ENCODE data around the gene ZNF48.

Gene ZNF48

DNA sequence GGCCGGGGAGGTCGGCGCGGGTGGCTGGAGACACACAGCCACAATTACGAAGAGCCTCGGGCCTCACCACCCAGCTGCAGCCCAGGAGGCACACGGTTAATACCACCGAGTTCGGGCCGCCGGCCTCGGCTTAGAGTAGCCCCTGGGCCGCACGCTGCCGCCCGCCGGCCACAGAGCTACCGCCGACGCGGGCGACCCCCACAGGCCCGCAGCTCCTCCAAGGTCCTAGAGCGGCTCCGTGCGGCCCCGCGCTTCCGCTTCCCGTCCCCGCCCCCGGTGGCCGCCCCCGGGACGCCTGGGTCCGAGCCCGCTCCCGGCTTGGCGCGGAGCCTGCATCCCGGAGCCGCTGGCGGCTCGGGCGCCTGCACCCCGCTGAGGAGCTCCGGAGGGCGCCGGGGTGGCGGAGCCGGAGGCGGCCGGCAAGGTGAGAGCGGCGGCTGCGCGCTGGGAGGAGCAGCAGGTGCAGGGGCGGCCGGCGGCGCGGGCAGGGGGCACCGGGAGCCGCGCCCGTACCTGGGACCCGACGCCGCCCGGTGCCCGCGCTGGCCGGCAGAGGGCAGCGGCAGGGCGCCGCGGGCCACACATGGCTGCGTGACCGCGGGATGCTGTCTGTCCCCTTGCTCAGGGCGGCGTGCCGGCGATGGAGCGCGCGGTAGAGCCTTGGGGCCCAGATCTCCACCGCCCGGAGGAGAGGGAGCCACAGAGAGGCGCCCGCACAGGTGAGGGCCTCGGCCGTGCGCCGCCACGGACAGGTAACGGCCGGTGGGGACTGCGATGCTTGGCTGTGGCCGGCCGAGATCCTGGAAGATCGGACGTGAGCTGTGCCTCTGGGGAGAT is at the start of gene ZNF48:
Gene ZNF48, plus strand, starts transcription at position 266 of the 837 bp plus-strand sequence. Its CDS starts 375 bp downstream, at position 641.
- peak; percentile 92 for DNase-seq (ENCODE audit: low read depth)

DNA sequence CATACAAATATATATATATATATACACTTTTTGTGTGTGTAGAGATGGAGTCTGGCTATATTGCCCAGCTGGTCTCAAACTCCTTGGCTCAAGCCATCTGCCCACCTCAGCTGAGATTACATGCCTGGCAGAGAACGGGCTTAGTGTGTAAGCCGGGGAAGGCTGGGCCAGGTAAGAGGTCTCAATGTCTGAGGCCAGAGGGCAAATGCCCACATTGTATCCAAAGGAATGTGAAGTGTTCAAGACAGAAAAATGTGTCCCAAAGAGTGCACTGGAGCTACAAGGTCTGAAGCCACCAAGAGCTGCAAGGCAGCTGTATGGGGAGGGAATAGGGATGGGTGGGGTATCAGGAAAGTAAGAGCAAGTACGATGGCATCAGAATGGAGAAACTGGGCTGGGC is 48.9 kb upstream of the ZNF48 start:
- no peak for DNase-seq (ENCODE audit: low read depth)

DNA sequence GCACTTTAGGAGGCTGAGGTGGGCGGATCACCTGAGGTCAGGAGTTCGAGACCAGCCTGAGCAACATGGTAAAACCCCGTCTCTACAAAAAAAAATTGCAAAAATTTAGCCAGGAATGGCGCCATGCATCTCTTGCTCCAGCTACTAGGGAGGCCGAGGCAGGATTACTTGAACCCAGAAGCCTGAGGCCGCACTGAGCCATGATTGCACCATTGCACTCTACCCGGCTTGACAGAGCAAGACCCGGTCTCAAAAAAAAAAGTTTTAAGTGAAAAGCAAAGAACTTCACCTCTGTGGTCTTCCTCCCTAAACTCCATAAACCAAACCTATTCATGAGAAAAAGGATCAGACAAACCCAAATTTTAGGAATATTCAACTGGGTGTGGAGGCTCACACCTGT is 47.1 kb upstream of the ZNF48 start:
- no peak for DNase-seq (ENCODE audit: low read depth)

DNA sequence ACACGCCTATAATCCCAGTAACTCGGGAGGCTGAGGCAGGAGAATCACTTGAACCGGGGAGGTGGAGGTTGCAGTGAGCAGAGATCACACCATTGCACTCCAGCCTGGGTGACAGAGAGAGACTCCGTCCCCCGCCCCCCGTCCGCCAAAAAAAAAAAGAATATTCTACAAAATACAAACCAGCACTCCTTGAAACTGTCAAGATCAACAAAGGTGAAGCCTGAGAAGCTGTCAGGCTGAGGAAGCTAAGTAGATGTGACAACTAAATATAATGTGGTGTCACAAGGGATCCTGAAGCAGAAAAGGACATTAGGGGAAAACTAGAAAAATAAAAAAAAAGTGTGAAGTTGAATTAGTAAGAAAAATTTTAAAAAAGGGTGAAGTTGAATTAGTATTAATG is 46.3 kb upstream of the ZNF48 start:
- no peak for DNase-seq (ENCODE audit: low read depth)

DNA sequence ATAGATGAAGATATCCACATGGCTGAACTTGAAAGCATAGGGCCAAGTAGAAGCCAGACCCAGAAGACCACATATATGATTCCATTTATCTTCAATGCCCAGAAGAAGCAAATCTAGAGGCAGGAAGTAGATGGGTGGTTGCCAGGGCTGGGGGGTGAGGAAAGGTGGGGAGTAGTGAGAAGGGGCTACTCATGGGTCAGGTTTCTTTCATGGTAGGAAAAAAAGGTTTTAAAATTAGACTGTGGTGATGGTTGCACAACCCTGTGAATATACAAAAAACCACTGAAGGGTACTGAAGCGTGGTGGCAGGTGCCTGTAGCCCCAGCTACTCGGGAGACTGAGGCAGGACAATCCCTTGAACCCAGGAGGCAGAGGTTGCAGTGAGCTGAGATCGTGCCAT is 45.5 kb upstream of the ZNF48 start:
- DNase-seq (ENCODE audit: low read depth): no peak

DNA sequence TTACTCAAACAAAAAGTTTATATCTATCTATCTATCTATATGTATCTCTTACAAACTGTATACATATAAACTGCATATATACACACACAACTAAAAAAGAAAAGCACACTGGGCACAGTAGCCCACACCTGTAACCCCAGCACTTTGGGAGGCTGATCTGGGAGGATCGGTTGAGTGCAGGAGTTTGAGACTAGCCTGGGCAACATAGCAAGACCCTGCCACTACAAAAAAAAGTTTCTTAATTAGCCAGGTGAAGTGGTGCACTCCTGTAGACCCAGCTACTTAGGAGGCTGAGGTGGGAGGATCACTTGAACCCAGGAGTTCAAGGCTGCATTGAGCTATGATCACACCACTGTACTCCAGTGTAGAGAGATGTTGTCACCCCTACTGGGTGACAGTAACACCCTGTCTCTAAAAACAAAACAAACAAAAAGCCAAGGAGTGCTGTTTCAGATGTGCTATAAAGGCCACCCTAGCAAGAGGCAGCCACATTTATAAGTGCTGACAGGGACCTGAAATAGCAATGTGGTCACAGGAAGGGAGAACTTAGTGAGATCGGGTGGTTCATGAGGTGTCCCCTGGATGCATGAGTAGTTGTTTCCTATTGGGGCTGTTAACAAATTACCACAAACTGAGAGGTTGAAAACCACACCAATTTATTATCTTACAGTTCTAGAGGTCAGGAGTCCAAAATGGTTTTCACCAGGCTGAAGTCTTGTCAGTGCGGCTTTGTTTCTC is 44.9 kb upstream of the ZNF48 start:
- DNase-seq (ENCODE audit: low read depth): no peak

DNA sequence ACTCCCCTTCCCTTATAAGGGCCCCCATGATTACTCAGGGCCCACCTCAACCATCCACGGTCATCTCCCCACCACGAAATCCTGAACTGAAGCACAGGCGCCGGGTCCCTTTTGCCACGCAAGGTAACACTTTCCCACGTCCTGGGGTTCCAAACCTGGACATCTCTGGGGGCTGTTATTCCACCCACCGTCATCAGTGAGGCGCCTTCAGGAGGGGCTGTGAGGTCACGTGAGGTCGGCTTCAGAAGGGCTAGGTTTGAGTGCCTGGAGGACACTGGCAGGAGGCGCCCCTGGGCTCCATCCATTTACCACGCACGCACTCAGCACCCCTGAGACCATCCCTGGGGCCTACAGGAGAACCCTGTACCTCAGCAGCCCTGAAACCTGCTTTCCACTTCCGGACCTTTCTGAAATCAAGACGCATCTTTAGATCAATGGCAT is 44.2 kb upstream of the ZNF48 start:
- DNase-seq (ENCODE audit: low read depth): no peak

DNA sequence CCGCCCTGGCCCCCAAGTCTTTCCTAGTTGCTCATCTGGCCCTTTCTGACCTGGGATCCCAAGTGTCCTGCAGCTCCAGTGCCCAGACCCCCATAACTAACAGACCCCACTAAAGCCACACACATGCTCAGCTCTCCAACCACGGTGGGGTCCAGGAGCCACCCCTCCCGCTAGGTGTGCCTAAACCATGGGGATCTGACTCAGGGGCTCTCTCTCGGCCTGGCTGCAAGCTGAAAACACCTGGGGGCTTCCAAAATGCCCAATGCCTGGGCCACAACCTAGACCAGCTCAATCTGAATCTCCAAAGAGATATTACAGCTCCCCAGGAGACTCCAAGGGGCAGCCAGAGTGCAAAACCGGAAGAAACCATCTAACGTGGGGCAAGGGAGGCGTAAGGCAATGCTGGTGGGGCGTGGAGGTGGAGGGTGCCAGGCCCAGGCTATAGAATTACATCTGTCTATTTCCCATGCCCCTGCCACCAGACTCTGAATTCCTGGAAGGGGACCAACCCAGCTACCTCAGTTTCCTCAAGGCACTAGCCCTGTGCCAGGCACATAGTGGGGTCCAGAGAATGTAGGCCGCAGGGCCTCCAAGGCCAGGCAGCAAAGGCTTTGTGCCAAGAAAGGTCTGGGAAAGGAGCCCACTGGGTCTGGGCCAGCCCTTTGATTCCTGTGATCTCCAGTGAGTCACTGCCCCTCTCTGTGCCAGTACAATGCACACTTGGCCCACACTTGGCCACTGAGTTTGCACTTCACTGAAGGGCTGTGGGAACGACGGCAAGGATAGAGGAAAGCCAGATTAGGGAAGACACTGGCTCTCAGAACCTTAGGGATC is 43.4 kb upstream of the ZNF48 start:
- peak; percentile 89 for DNase-seq (ENCODE audit: low read depth)

DNA sequence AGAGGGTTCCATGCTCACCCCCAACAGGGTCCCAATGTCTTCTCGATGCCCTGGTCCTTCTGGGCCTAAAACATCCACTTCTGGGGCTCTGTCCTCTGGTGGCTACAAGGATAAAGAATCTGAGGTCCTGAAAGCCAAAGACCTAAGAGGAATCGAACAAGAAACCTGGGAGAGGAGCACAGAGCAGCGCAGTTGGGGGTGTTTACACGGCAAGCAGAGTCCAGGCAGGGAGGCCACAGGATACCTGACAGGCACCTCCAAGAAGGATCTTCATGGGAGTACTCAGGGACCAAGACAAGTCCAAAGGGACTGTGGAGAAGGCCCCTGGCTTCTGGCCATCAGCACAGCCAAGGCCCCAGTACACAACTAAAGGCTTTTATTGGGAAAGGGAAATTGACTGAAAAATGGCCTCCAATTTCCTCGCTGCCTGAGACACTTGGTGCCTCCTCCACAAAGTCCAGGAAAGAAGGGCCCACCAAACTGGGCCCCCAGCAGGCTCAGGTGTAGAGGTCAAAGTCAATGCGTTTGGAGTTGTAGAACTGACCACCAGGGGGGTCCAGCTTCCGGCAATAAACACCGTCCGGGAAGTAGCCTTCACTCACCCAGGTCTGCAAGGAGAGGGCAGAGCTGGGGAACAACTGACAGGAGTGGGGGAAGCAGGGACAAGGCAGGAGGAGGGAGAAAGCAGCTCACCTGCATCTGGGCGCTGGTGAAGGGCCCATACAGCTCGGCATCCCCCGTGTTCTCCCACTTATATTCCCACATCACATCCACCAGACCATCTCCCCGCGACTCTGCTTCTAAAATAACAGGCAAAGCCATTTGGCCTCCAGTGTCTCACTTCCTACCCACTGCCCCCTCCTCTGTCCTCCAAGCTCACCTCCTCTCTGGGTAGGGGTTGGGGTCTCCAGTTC is 42.5 kb upstream of the ZNF48 start:
- DNase-seq (ENCODE audit: low read depth): no peak

DNA sequence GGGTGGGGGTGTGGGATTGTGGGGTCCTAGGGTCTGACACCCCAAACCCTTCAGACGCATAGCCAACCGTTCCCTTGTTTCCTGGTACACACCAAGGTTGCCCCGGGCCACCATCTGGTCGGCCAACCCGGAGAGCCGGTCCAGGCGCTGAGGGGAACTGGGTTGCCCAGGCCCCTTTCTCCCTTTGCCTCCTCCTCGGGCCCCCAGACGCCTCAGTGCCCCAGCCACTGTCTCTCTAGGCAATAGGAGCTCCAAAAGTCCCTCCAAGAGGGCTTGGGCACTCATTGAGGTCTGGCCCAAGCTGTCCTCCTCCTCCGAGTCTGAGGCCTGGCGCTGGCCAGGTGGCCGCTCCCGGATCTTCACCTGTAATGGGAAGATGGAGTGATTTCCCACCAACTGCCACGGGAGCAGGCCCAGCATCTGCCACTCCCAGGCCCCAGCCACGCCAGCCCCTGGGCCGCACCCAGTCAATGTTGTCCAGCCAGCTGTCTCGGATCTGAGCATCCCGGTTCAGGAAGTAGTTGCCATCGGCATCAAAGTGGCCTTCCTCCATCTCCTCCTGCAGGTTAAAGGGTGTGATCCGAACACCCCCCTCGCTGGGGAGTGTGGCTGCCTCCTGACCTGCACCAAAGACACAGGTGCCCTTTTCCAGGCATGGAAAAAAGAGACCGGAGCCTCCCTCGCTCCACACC is 41.6 kb upstream of the ZNF48 start:
- DNase-seq (ENCODE audit: low read depth): no peak

DNA sequence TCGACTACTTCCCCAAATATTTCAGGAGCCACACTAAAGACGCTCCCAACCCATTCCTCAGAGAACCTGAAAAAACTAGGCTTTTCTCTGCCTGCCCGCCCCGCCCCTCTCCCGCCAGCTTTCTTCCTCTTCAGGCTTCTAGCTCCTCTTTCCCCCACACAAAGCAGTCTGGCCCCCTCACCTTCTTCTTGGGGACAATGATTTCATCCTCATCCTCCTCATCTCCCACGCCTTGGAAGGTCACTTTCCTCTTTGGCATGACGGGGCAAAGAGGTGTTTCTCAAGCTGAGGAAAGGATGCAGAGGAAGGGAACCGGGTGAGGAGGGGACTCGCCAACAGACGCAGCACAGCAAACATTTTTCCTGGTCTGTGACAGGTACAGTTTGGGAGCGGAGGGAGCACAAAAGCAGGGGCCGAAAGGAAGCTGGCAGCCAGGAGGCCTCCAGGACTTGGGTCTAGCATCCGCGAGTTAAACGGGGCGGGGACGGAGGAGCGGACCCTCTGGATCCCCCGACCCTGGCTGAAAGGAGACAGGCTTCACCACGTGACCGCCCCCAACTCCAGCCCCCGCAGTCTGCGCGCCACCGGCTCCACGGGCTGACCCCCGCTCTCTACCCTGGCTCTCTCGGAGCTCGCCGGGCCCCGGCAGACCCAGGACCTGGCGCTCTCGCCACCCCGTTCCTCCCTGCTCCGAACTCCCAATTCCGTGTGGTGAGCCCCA is 40.6 kb upstream of the ZNF48 start:
- peak; percentile 16 for DNase-seq (ENCODE audit: low read depth)

DNA sequence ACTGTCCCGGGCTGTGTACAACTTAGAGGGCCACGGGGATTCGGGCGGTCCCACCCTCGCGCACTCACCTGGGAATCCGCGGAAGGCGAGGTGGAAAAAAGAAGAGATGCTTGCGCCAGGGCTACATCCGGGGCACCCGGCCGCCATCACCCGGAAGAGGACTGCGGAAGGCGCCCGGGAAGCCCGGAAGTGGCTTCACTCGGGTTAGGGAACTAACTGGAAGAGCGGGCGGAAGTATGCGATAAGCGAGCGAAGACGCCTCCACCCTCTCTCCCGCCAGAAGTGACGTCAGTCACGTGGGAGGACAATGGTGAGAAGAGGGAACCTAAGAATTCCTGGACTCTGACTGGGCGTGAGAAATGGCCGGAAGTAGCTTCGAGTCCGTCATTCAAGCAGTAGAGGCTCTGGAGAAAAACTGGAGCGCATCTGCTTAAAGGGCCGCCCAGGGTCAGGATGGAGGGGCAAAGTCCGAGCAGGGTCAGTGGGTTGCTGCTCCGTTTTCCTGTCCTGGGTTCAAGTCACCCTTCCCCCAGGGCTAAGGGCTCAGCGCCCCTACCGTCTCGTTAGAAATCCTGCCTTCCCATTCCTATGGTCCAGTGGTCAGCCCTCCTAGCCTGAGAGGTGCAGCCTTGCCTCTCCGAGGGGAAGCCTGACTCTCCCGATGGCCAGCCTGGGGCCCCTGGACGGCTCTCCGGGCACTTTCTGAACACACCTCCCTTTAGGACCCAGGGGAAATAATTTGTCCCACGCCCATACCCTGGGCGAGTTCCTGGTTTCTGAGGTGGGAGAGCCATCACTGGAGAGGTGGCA is 39.9 kb upstream of the ZNF48 start, which contains the start of gene CD2BP2:
Gene CD2BP2, minus strand, starts transcription at position 165 of the 810 bp plus-strand sequence. CDS start 627 bp downstream, outside the sequence.
- peak; percentile 100 for DNase-seq (ENCODE audit: low read depth)

DNA sequence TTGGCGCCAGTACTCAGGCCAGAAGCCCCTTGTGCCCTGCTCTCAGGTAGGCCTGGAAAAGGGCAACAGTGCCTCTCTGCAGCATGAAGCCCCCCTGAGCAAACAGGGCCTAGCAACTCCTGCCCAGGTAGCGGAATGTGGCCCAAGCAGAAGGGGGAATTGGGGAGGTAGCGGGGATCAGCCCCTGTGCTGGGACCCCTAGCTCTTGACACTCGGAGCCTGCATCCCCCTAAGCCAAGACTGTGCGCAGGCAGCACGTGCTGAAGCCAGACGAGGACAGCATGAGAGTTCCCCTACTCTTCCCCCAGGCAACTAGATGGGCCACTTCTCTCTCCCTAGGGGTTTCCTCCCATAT is 39.3 kb upstream of the ZNF48 start:
- DNase-seq (ENCODE audit: low read depth): no peak

DNA sequence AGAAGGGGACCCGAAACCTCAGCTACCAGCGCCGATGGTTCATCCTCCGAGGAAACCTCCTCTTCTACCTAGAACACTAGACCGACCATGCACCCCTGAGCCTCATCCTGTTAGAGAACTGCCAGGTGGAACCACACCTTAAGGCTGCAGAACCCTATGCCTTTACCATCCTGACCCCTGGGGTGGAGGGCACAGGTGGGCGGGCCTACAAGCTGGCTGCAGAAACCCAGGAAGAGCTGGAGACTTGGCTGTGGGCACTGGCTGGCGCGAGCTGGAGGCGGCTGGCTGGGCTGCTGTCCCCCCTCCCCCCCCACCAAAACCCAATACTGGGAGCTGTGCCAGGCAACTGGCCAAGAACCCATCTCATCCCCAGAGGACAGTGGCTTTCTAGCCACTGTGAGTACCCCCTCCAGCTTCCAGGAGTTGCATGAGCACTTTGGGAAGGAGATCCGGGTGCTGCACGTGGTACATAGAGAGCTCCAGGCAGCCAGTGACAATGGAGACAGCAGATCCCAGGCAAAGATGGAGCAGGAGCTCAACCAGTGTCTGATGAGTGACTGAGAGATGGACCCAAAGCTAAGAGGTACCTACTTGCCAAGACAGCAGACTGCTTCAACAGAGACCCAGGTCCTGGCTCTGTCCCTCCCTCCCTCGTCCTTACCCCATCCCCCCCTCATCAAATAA is 38.7 kb upstream of the ZNF48 start:
- DNase-seq (ENCODE audit: low read depth): no peak

DNA sequence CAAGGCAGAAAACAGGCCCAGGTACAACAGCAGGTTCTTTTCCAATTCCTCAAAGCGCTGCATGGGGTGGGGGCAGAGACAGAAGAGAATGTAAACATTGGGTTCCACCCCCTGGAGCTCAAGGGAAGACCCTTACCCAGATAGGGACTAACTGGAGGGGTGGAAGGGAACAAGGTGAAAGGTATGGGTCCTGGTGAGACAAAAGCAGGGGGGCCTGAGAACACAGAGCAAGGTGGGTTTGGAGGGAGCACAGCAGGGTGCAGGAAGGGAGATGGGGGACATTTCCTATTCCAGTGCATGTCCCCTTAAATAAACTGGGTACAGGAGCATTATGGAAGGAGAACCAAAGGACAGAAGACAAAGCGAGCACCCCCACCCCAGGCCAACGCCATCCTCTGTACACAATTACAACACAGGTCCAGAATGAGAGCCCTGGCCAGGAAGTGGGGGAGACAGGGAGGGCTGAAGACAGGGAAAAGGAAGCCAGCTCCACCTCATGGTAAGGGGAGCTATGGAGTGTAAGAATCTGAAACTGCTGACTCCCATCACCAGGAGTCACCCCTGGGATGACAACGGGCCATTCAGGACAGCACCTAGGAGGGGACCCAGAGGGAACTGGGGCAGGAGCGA is 38.0 kb upstream of the ZNF48 start:
- DNase-seq (ENCODE audit: low read depth): peak; percentile 18

DNA sequence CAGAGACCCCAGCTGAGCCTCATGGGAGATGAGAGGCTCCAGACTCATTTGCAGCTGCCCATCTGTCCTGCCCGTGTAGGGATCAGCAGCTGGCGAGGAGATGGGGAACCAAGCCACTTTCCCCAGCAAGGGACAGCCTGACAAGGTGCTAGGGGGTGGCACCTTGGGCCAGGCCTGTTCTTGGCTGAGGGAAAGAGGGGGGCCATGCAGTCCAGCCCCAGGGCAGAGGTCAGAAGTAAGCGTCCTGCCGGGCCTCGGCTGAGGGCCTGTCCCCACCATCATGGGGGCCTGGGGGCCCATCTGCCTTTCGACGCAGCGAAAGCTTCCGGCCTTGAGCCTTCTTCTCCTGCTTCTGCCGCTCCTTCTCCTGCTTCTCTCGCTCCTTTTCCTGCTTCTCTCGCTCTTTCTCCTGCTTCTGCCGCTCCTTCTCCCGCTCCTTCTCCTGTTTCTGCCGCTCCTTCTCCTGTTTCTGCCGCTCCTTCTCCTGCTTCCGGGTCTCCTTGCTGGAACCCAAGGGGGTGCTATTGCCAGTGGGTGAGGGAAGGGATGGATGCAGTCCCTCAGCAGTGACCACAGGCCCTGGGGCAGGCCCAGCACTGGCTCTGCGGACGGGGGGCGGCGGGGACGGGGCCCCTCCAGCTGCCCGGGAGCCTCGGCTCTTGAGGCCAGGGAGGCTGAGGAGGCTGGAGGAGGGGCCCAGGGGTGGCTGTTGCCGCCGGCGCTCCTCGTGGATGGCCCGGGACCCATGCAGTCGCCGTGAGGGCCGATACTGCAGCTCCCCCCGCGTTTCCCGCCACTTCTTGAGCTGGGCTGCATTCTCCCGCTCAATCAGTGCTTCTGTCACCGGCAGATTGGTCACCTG is 37.3 kb upstream of the ZNF48 start:
- DNase-seq (ENCODE audit: low read depth): no peak

DNA sequence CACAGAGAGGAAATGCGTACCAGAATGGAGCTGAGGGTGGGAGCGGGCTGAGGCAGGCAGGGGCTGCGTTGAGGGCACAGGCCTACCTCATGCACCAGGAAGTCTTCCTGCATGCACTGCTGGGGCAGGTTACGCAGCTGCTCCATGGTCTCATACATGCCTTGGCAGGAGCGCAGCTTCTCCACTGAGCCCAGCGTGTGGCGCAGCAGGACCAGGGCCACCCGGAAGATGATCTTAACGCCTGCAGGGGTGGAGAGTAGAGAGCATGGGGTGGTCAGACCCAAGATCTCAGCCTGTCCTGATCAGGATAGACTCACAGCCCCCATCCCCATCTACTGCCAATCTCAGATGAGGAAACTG is 36.7 kb upstream of the ZNF48 start:
- DNase-seq (ENCODE audit: low read depth): no peak

Data from iris pigment epithelial cell (primary cell).